Type B pancreatic cell (in vitro differentiated cells): ENCODE data around the gene DOCK3. TPM values are rescaled to one million over a fixed set of nuclear protein-coding genes. Genes with fewer than 3 reads are reported as not detected.
A peak's percentile ranks its signal among the peaks of the same experiment; 100 is the strongest.
"Not testable (repeated sequence)": the region's sequence is repeated elsewhere in the genome, so short reads cannot be mapped to it uniquely, and the experiment has no call there.

Experiments
- DNase-seq: peaks from one replicate; pipeline ENCODE4 v3.0.0; 2021; ENCODE audit warnings: mixed read lengths; ENCODE audit not compliant: unreplicated experiment; ENCODE audit errors: extremely low spot score
- H3K27ac Mint-ChIP-seq: 2 replicates; pipeline ENCODE4 v1.8.0; 2021; ENCODE audit warnings: mild to moderate bottlenecking, mixed read lengths
- H3K27me3 Mint-ChIP-seq: 2 replicates; pipeline ENCODE4 v1.8.0; 2021; ENCODE audit warnings: mixed read lengths
- H3K36me3 Mint-ChIP-seq: 2 replicates; pipeline ENCODE4 v1.8.0; 2021; ENCODE audit warnings: mixed read lengths
- H3K4me1 Mint-ChIP-seq: one replicate; pipeline ENCODE4 v1.8.0; 2021; ENCODE audit warnings: mixed read lengths; ENCODE audit not compliant: unreplicated experiment
- H3K4me3 Mint-ChIP-seq: 2 replicates; pipeline ENCODE4 v1.8.0; 2021; ENCODE audit warnings: mild to moderate bottlenecking, mixed read lengths
- H3K9me3 Mint-ChIP-seq: 2 replicates; pipeline ENCODE4 v1.8.0; 2021; ENCODE audit warnings: mixed read lengths
- CTCF ChIP-seq: fragments of 200-600 bp; sonication (generic); conservative IDR thresholded peaks from 2 replicates; pipeline ENCODE4 v1.5.0; 2021; ENCODE audit warnings: antibody characterized with exemption, mild to moderate bottlenecking
- total RNA-seq: library from RNA; stranded (reverse); gene quantifications from 2 replicates; pipeline ENCODE4 v1.2.1, GENCODE V29; 2021; ENCODE audit warnings: low replicate concordance

DOCK3 gene
- total RNA-seq, 1 donor from 2014 or later, result 5.9 TPM

DNA sequence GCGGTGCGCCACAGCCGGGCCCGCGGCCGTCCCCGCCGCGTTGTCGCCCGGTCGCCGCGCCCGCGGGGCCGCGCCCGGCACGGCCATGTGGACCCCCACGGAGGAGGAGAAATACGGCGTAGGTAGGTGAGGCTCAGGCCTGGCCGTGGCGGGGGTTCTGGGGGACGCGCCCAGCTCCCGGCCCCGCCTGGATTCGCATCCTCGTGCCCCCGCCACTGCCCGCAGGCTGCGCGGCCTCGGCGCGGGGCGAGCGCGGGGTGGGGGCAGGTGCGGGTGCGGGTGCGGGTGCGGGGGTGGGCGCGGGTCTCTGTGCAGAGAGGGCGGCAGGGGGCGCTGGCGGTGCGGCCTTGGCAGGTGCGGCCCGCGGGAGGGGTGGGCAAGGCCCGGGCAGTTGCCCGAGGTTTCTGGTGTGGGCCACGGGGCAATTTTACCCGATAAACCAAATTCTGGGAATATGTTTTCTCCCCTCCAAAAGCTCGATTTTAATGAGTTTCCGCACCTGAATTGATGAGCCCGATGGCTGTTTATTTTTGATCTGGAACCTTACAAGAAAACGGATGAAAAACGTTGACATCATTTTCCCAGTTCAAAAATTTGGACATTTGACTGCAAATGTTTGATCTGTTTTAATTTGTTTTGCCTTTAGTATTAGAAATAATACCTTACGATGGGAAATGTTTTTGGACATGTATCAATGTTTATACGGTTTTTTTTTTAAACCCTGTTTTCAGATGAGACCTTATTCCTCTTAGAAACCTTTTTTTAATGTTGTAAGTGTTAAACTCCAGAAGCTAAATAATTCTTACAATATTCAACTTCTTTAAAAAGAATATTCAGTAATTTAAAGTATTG lies 678 bp downstream of the DOCK3 start:
- Mint-ChIP-seq H3K36me3 (no peaks in the 10 kb centered on the region), H3K27me3 (peaks cover 72% of the 10 kb centered on the region), H3K27ac (no peak overlapping the region), H3K9me3 (no peaks in the 10 kb centered on the region), H3K4me1 (peaks cover 9% of the 10 kb centered on the region), H3K4me3 (peak overlapping the region; percentile 85)
- peak; percentile 77 for TF ChIP-seq CTCF
- peak; percentile 78 for DNase-seq

- Mint-ChIP-seq H3K4me3 (peak overlapping the region; percentile 85), H3K36me3 (no peaks in the 10 kb centered on the region), H3K27me3 (peaks cover 65% of the 10 kb centered on the region), H3K4me1 (peaks cover 9% of the 10 kb centered on the region), H3K27ac (no peak overlapping the region), H3K9me3 (no peaks in the 10 kb centered on the region)
- TF ChIP-seq CTCF, result peak; percentile 17
- no peak for DNase-seq
Observed at GRCh38 chr3:50676031-50676705, 1.4 kb downstream of the DOCK3 start.

GRCh38 chr3:50687127-50687751 lies 12.5 kb downstream of the DOCK3 start:
- H3K4me3 Mint-ChIP-seq, result no peak overlapping the region
- no peak for DNase-seq
- H3K27me3 Mint-ChIP-seq, result peaks cover 4% of the 10 kb centered on the region
- TF ChIP-seq CTCF, result no peak
- no peaks in the 10 kb centered on the region for H3K4me1 Mint-ChIP-seq
- H3K36me3 Mint-ChIP-seq, result peaks cover 4% of the 10 kb centered on the region
- no peak overlapping the region for H3K27ac Mint-ChIP-seq
- peaks cover 4% of the 10 kb centered on the region for H3K9me3 Mint-ChIP-seq

GRCh38 chr3:50687916-50688315 lies 13.2 kb downstream of the DOCK3 start:
- H3K36me3 Mint-ChIP-seq, result peaks cover 4% of the 10 kb centered on the region
- peaks cover 3% of the 10 kb centered on the region for H3K27me3 Mint-ChIP-seq
- no peak for TF ChIP-seq CTCF
- H3K4me3 Mint-ChIP-seq, result no peak overlapping the region
- no peaks in the 10 kb centered on the region for H3K4me1 Mint-ChIP-seq
- no peak overlapping the region for H3K27ac Mint-ChIP-seq
- no peak for DNase-seq
- peaks cover 4% of the 10 kb centered on the region for H3K9me3 Mint-ChIP-seq

DNA sequence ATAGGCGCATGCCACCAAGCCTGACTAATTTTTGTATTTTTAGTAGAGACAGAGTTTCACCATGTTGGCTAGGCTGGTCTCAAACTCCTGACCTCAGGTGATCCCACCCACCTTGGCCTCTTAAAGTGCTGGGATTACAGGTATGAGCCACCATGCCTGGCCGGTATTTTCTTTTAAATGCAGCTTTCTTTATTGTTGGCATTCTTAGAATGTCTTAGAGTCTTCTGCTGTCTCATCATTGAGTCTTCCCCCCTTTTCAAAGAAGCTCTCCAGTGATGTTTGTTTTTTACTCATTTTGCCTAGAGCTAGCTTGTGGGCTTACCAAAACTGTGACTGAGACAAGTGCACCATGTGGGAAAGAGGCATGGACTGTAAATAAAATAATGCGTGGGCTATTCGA lies 13.9 kb downstream of the DOCK3 start:
- not testable (repeated sequence) for H3K4me3 Mint-ChIP-seq, H3K27ac Mint-ChIP-seq, H3K36me3 Mint-ChIP-seq, H3K4me1 Mint-ChIP-seq, H3K27me3 Mint-ChIP-seq, DNase-seq, H3K9me3 Mint-ChIP-seq

- Mint-ChIP-seq H3K9me3 (peaks cover 4% of the 10 kb centered on the region), H3K4me1 (no peaks in the 10 kb centered on the region), H3K4me3 (no peak overlapping the region), H3K27me3 (peaks cover 3% of the 10 kb centered on the region), H3K27ac (no peak overlapping the region), H3K36me3 (peaks cover 4% of the 10 kb centered on the region)
- no peak for DNase-seq
- no peak for TF ChIP-seq CTCF
Observed at GRCh38 chr3:50689558-50689957, 14.8 kb downstream of the DOCK3 start.
